Effector memory CD8-positive, alpha-beta T cell (primary cell): ENCODE data around the gene RPAP3.

Experiments used
- ATAC-seq: fragments of 150-1000 bp; cut with Tn5 transposase; replicated peaks from 2 replicates; pipeline ENCODE4 v1.10.0; 2021; ENCODE audit warnings: mild to moderate bottlenecking, moderate library complexity
- DNase-seq, 3 experiments: peaks; one replicate each; pipeline ENCODE4 v3.0.0; 2021
- H3K27ac Mint-ChIP-seq, 2 donors: one replicate each; pipeline ENCODE4 v1.8.0; 2022; ENCODE audit warnings: mild to moderate bottlenecking in 2 of 2, mixed read lengths in 2 of 2, moderate library complexity in 2 of 2
- H3K27me3 Mint-ChIP-seq, 2 donors: one replicate each; pipeline ENCODE4 v1.8.0; 2022; ENCODE audit warnings: mixed read lengths in 2 of 2
- H3K36me3 Mint-ChIP-seq: one replicate; pipeline ENCODE4 v1.8.0; 2022; ENCODE audit warnings: mild to moderate bottlenecking, moderate library complexity, mixed read lengths; ENCODE audit not compliant: insufficient read depth
- H3K4me1 Mint-ChIP-seq, 2 donors: one replicate each; pipeline ENCODE4 v1.8.0; 2022; ENCODE audit warnings: low read depth in 2 of 2, mixed read lengths in 2 of 2
- H3K4me3 Mint-ChIP-seq, 2 donors: one replicate each; pipeline ENCODE4 v1.8.0; 2022; ENCODE audit warnings: mild to moderate bottlenecking in 2 of 2, mixed read lengths in 2 of 2, moderate library complexity in 2 of 2
- H3K9me3 Mint-ChIP-seq, 2 donors: one replicate each; pipeline ENCODE4 v1.8.0; 2022; ENCODE audit warnings: mixed read lengths in 2 of 2
- total RNA-seq, 9 experiments: gene quantifications; one replicate each; lab custom pipeline; 2026; lab: John Stamatoyannopoulos, UW

Gene RPAP3, protein sequence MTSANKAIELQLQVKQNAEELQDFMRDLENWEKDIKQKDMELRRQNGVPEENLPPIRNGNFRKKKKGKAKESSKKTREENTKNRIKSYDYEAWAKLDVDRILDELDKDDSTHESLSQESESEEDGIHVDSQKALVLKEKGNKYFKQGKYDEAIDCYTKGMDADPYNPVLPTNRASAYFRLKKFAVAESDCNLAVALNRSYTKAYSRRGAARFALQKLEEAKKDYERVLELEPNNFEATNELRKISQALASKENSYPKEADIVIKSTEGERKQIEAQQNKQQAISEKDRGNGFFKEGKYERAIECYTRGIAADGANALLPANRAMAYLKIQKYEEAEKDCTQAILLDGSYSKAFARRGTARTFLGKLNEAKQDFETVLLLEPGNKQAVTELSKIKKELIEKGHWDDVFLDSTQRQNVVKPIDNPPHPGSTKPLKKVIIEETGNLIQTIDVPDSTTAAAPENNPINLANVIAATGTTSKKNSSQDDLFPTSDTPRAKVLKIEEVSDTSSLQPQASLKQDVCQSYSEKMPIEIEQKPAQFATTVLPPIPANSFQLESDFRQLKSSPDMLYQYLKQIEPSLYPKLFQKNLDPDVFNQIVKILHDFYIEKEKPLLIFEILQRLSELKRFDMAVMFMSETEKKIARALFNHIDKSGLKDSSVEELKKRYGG
- 23.5 to 84.2 (median 47.6) reads per million in 9 experiments for total RNA-seq

DNA sequence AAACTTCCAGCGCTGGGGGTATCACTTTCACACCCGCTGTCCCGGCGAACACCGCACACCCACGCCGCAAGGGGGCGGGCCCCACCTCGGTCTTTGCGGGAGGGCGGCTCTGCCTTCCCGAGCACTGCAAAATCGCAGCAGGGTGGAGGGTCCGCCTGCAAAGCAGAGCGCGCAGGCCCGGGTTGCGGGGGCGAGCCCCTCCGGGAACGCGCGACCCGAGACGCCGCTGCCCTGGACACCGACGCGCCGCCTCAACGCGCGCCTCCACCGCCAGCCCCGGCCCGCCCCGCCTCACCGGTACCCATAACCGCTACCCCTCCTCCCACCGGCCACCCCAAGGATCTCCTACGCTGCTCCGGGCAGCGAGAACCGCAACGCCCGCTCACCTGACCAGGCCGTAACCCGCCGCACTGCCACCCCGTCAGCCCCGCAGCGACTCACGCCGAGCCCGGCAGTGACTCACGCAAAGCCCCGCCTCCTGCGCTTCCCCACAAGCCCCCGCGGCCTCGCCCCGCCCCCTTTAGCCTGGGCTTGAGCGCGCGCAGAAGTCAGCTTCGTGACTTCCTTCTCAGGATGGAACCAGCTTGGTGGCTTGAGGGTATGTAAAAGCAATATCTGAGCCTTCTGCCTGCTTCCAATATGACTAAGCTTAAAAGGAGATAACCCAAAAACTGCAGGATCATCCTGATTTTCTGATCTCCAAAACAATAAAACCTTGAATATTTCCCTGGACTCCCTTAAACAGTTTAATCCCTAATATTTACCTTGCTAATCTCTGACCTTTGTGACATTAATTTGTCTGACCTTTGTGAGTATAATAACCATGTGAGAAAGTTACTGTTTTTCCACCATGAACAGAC lies at the start of gene RPAP3:
Gene RPAP3, minus strand, starts transcription at position 465 of the 860 bp plus-strand sequence. CDS start 3,190 bp downstream, outside the sequence.
- Mint-ChIP-seq H3K27me3 (no peaks in the 10 kb centered on the region), H3K4me1 (peaks cover 28 to 52% of the 10 kb centered on the region in 2 donors), H3K36me3 (peaks cover 22% of the 10 kb centered on the region), H3K27ac (peak within 1 kb of the TSS; percentile 95 to 97), H3K9me3 (no peaks in the 10 kb centered on the region), H3K4me3 (peak within 1 kb of the TSS; percentile 96 to 100)
- DNase-seq (peak; percentile 97), ATAC-seq (peak; percentile 92)

DNA sequence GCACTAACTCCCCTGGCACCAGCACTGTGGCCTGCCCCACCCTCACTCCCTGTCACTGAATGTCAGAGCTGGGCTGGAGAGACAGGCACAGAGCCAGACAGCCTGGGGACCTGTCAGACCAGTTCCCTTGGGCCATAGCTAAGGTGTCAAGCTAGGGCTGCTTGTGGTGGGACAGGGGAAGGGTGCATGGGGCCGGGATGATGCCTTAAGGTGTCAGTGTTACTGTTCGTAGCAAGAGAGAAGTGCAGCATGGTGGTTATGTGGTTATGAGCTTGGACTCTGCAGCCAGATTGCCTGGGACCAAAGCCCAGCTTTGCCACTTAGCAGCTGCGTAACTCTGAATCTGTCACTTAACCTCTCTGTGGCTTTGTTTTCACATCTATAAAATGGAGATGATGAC lies 49.1 kb upstream of the RPAP3 start:
- no peaks in the 10 kb centered on the region for H3K9me3 Mint-ChIP-seq
- H3K27me3 Mint-ChIP-seq, result peaks cover 3 to 5% of the 10 kb centered on the region in 2 donors
- peak overlapping the region; percentile 1 to 81 for H3K27ac Mint-ChIP-seq

DNA sequence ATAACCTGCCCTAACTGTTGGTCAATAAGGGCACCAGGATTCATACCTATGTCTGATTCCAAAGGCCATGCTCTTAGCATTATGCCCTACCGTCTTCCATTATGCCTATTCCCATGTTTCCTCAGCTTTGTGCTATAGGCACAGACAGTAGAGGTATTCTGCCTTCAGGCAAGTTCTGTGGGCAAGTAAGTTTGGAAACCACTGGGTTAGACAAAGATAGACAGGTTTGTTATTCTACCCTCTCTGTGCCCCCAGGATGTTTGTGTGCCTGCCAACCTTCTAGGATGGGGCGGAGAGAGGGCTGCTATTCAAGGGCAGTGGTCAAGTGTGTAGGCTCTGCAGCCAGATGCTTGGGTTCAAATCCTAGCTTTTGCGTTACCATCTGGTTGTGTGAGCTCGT lies 48.3 kb upstream of the RPAP3 start:
- Mint-ChIP-seq H3K27me3 (peaks cover 6 to 12% of the 10 kb centered on the region in 2 donors), H3K4me3 (no peak overlapping the region), H3K9me3 (no peaks in the 10 kb centered on the region), H3K27ac (no peak overlapping the region), H3K36me3 (no peaks in the 10 kb centered on the region), H3K4me1 (peaks cover 19% of the 10 kb centered on the region in 2 donors)
- no peak for DNase-seq
- no peak for ATAC-seq

More for the DNA sequence above, 49.1 kb upstream of the RPAP3 start:
- ATAC-seq (peak; percentile 24), DNase-seq (no peak)
- no peaks in the 10 kb centered on the region for H3K36me3 Mint-ChIP-seq
- peaks cover 19 to 20% of the 10 kb centered on the region in 2 donors for H3K4me1 Mint-ChIP-seq
- peak overlapping the region in 1 of 2 donors; percentile 26 for H3K4me3 Mint-ChIP-seq

DNA sequence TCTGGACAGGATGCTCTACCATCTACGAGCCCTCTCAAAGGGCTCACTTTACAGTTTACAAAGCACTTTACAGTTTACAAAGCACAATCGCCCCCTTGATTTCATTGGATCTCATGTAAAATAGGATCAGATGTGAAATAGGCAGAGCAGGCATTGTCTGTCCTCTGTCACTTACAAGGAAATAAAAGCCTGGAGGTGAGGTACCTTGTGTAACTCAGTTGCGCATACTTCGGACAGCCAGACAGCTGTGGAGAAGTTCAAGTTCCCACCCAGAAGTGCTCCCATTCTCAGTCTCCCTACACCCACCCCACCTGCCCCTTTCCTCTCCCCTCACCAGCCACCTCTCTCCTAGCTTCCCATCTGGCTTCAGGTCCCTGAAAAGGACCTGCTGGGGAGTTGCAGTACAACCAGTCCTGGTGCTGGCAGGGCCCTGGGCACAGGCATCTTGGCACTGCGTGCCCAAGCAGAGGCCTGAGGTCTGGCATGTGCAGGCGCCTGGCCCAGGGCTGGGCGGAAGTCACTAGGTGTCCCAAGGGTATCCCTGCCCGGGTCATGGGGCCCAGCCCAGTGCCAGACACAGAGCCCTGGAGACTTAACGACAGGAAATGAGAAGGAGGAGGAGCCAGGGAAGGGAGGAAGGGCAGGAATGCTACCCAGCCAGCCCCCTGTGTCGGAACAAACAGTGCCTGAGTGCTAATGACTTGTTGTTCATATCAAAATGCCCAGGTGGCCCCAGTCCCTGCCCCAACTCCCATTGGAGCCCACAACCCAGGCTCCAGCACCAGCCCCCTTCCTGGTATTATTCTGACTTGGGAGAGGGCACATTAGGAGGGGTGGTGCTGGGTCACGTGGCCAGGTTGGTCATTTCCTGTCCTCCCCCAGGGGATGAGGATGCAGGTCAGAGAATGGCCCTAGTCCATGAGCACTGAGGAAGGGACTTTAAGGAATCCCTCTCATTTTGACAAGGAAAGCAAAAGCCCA lies 47.5 kb upstream of the RPAP3 start:
- no peak for ATAC-seq

DNA sequence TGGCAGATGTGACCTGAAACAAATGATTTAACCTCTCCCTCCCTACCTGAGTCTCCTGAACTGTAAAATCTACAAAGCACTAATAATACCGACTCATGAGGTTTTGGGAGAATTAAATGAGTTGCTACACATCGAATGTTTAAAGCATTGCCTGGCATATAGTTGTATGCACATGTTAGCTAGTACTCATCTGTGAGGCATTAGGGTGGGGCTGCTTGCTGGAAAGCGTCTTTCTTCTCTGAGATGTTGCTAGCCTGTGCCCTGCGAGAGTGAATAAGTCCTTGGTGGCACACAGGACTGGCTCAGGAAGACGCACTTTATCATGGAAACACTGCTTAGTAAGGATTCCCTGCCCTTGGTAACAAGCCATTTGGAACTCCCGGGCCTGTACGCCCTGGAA lies 46.7 kb upstream of the RPAP3 start:
- DNase-seq (no peak), ATAC-seq (no peak)
- Mint-ChIP-seq H3K27me3 (peaks cover 6 to 23% of the 10 kb centered on the region in 2 donors), H3K36me3 (no peaks in the 10 kb centered on the region), H3K27ac (no peak overlapping the region), H3K4me1 (peaks cover 14 to 15% of the 10 kb centered on the region in 2 donors), H3K4me3 (no peak overlapping the region), H3K9me3 (no peaks in the 10 kb centered on the region)

More for the DNA sequence above, 47.5 kb upstream of the RPAP3 start:
- Mint-ChIP-seq H3K27me3 (peaks cover 6 to 20% of the 10 kb centered on the region in 2 donors), H3K4me3 (no peak overlapping the region), H3K9me3 (no peaks in the 10 kb centered on the region), H3K36me3 (no peaks in the 10 kb centered on the region), H3K27ac (no peak overlapping the region), H3K4me1 (peaks cover 17% of the 10 kb centered on the region in 2 donors)
- no peak for DNase-seq

DNA sequence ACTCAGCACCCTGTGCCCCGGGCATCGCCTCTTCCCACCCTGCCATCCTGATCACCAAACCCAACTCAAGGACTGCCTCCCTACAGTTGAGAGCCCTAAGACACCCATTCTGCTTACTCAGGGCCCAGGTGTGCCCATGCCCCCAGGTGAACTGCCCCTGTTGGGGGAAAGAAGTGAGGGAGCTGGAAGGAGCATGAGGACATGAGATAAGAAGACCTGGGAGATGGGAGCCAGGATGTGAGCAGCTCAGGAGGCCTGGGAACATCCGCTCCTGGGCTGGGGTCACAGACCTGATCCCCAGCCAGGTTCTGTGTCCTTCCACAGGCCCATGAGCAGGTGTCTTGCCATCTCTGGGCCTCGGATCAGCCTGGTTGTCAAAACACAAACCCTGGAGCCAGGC lies 46.3 kb upstream of the RPAP3 start:
- Mint-ChIP-seq H3K36me3 (no peaks in the 10 kb centered on the region), H3K27ac (no peak overlapping the region), H3K9me3 (no peaks in the 10 kb centered on the region), H3K27me3 (peaks cover 8 to 23% of the 10 kb centered on the region in 2 donors), H3K4me1 (peaks cover 14 to 15% of the 10 kb centered on the region in 2 donors), H3K4me3 (no peak overlapping the region)
- DNase-seq (no peak), ATAC-seq (no peak)

DNA sequence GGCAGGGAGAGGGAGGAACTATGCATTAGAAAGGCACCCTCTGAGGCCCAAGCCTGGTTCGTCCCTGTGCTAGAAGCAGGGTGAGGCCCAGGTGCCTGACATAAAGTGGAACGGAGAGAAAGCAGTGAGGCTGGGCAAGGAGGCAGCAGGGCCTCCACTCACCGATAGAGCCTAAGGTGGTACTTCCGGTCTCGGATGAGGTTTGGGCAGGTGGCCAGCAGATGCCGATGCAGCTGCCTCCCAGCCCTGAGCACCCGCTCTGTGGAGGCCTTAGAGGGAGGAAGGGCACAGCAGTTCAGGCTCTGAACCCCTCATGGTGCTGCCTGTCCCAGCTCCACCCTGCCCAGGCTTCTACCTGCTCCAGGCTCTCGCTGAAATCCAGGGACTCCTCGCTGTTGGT lies 45.7 kb upstream of the RPAP3 start:
- H3K4me3 Mint-ChIP-seq, result no peak overlapping the region
- ATAC-seq, result no peak
- peaks cover 14 to 15% of the 10 kb centered on the region in 2 donors for H3K4me1 Mint-ChIP-seq
- no peak overlapping the region for H3K27ac Mint-ChIP-seq
- no peak for DNase-seq
- H3K27me3 Mint-ChIP-seq, result peaks cover 14 to 25% of the 10 kb centered on the region in 2 donors
- H3K9me3 Mint-ChIP-seq, result no peaks in the 10 kb centered on the region
- H3K36me3 Mint-ChIP-seq, result no peaks in the 10 kb centered on the region

DNA sequence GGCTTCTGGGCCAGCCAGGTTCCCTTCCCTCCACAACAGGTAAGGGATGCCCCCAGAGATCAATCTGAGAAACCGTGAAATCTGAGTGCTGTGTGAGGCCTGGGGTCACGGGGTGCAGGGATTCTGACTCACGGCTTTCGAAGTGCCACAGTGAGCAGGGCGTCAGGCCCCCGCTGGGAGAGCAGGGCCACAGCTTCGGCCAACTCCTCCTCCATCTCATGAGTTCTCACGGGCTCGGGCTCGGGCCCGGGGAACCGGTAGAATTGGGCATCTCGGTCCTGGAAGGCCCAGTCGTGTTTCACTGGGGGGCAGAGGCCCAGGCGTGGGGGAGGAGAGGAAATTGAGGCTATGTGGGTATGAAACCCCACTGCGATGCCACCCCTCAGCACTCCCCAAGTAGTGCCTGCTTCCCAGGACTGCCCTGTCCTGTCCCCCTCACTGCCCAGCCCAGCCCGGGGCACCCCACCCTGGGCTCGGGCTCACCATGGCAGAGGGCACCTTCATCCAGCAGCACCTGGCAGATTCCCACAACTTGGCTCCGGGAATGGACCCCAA lies 45.2 kb upstream of the RPAP3 start:
- DNase-seq (no peak), ATAC-seq (no peak)
- H3K27ac Mint-ChIP-seq, result no peak overlapping the region
- H3K36me3 Mint-ChIP-seq, result no peaks in the 10 kb centered on the region
- H3K27me3 Mint-ChIP-seq, result peaks cover 18 to 31% of the 10 kb centered on the region in 2 donors
- no peak overlapping the region for H3K4me3 Mint-ChIP-seq
- H3K9me3 Mint-ChIP-seq, result no peaks in the 10 kb centered on the region
- peaks cover 12 to 13% of the 10 kb centered on the region in 2 donors for H3K4me1 Mint-ChIP-seq

DNA sequence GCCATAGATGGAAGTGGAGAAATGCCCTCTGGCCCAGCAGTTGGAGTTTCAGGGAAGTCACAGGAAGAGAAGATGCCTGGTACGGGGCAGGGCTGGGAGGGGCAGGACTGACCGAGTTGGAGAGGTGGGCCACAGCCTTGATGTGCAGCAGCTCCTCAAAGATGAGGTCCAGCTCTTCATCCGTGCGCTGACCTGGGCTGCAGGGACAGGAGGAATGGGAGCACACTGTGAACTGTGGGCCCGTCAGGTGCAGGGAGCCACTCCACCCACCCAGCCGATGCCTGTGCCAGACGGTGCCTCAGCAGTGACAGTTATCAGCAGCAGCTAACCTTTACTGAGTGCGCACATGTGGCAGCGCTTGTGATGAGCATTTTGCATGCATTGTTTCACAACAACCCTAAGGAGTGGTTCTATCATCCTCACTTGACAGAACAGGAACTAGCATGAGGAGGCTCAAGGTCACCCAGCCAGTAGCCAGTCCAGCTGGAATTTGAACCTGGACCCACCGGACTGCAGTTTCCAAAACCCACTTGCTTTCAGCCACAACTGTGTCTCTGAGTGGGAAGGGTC lies 44.5 kb upstream of the RPAP3 start:
- ATAC-seq (no peak), DNase-seq (no peak)
- H3K36me3 Mint-ChIP-seq, result no peaks in the 10 kb centered on the region
- H3K4me3 Mint-ChIP-seq, result no peak overlapping the region
- no peaks in the 10 kb centered on the region for H3K9me3 Mint-ChIP-seq
- H3K4me1 Mint-ChIP-seq, result peaks cover 5 to 6% of the 10 kb centered on the region in 2 donors
- no peak overlapping the region for H3K27ac Mint-ChIP-seq
- H3K27me3 Mint-ChIP-seq, result peaks cover 18 to 38% of the 10 kb centered on the region in 2 donors

DNA sequence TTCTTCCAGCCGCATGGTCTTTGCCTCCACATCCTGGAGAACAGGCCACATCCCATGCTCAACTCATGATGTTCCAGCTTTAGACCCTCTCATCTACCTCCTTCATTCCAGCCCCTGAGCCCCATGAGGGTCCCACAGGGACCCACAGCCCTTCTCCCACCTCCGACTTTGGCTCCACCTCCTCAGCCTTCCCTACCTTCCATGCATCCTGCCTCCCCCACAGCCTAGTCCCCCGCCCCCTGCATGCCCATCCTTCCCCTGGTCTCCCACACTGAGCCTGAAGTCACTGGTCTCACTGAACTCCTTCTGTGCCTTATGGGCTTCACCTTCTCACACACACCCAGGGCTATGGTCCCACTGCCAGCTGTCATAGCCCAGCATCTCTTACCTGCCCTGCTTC lies 43.1 kb upstream of the RPAP3 start:
- DNase-seq, result no peak
- Mint-ChIP-seq H3K27me3 (peaks cover 26 to 52% of the 10 kb centered on the region in 2 donors), H3K9me3 (no peaks in the 10 kb centered on the region), H3K36me3 (no peaks in the 10 kb centered on the region), H3K4me3 (no peak overlapping the region), H3K27ac (no peak overlapping the region), H3K4me1 (peaks cover 0 to under 1% of the 10 kb centered on the region in 2 donors)
- ATAC-seq, result no peak

DNA sequence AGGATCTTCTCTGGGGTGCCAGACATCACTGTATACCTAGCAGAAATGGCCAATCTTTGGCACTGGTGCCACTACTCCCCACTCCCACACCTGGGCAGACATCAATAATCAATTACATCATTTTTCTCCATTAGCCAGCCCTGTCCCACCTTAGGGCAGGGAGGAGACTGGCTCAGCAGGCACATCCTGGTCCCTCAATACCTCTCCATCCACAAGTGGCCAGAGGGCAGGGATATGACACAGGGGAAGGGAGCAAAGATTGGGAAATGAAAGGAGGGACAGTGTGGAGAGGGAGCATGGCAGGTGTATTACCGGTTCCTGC lies 42.6 kb upstream of the RPAP3 start:
- H3K27me3 Mint-ChIP-seq, result peaks cover 31 to 56% of the 10 kb centered on the region in 2 donors
- H3K9me3 Mint-ChIP-seq, result no peaks in the 10 kb centered on the region
- no peak for DNase-seq
- H3K36me3 Mint-ChIP-seq, result no peaks in the 10 kb centered on the region
- peaks cover 4% of the 10 kb centered on the region in 2 donors for H3K4me1 Mint-ChIP-seq
- no peak overlapping the region for H3K27ac Mint-ChIP-seq
- no peak for ATAC-seq
- no peak overlapping the region for H3K4me3 Mint-ChIP-seq
